HUDEP-2 (cell line): ENCODE data around the gene NOS3.

ENCODE experiments used
- DNase-seq, 76 experiments: peaks; one replicate each; lab custom pipeline; 2025; ENCODE audit not compliant: unreplicated experiment in 76 of 76; lab: John Stamatoyannopoulos, UW

Gene NOS3

DNA sequence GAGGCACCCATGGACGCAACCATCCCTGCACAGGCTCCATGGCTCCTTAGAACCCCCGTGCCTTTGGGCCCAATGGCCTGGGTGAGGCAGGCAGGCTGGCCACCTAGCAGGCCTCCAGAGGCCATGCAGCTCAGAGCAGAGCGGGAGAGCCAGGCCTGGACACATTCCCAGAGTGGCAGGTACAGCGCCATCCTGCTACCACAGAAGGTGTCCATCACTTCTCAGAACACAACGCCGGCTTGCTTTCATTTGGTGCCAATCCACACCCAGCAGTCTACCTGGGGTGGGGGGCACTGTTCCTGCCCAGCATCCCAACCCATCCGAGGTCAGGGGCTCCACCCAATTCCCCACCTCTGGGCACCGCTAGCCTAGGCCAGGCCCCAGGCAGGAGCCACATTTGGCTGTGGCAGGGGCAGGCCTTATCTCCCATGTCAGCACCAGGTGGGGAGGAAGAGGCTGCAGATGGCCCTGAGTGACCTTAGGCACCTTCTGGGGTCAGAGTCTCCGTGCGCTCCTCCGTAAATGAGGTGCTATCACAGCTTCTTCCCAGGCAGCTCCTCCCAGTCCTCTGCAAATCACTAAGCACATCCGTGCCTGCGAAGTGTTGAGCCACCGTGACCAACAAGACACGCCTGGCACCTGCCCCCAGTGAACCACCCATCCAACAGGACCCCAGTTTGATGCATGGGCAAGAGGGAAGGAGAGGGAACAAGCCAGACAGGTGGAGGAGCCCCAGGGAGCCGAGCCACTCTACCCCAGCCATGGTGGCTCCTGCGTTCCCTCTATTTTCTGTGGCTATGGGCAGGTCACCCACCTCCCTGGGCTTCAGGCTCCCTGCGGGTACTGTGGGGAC is 26.9 kb upstream of the NOS3 start:
- no peak for DNase-seq

- peak in 44 of 76 experiments; percentile 9 to 82 (median 48) for DNase-seq
These were observed 26.2 kb upstream of the NOS3 start for GRCh38 chr7:150964593-150965111.

- DNase-seq: peak in 2 of 76 experiments; percentile 51 to 54
These were observed 25.5 kb upstream of the NOS3 start for GRCh38 chr7:150965273-150965830.

DNA sequence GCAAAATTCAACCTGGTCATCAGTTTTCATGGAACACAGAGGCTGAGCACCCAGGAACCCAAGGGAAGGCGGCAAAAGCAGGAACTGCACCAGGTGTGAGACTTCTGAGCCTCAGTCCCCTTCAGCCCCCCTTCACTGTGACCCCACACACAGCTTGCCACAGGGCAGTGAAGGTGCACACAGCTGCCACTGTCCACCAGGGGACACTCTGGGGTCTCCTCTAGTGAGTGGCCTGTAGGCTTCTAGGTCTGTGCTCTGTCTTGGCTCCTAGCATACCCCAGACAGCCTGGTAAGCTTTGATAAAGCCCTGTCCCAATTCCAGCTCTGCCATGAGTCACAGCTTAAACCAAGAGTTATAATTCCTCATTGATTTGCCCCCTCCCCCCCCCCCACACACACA is 24.8 kb upstream of the NOS3 start:
- peak in 43 of 76 experiments; percentile 15 to 69 (median 48) for DNase-seq

- DNase-seq: no peak
These were observed 23.5 kb upstream of the NOS3 start for GRCh38 chr7:150967349-150967748.

DNA sequence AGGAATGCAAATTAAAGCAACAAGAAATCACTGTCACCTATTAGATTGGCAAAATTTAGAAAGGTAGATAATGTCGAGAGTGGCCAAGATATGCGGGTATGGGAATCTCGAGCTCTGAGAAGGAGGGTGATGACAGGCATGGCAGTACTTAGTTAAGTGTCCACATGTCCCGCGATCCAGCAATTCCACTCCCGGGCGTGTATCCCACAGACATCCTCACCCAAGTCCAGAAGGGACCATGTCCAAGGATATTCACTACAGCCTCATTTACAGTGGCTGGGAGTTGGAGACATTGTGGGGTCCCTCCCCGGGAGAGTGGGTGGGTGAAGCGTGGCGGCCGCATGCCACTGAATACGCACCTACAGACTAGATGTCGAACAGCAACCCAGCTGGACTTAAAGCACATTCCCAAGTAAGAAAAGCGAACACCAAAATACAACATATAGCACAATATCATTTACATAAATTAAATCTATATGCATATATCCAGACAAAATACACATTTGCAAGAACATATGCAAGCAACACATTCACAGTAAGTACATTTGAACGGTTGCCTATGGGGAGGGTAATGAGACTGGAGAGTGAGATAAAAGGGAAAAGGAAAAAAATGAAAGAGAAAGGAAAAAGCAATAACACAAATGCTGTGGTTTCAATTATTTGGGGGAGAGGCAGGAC is 22.6 kb upstream of the NOS3 start:
- no peak for DNase-seq

DNA sequence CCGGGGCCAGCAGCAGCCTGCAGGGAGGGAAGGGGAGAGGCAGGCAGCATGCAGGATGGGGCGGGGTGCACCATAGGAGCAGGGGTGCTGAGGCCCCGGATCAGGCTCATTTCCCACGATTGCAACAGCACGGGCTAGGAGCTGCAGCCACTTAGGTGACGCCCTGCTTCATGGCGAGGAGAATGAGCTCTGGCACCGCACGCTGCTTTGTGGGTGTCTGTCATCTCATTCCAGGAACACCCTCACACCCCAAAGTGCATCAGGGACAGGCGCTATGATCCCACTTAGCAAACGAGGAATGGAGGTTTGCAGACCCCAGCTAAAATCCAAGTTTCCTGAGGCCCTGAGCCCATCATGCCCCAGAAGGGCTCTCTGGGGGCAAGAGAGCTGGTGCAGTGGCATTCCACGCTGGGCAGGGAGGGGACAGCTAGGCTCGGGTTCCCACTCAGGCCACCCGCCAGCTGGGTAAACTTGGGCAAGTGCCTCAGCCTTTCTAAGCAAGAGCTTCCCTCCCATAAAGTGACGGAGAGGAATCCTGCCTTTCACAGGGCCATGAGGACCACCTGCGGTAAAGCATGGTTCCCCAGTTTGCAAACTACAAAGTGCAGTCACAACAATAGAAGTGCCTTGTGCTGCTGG is 22.0 kb upstream of the NOS3 start:
- DNase-seq: no peak

DNA sequence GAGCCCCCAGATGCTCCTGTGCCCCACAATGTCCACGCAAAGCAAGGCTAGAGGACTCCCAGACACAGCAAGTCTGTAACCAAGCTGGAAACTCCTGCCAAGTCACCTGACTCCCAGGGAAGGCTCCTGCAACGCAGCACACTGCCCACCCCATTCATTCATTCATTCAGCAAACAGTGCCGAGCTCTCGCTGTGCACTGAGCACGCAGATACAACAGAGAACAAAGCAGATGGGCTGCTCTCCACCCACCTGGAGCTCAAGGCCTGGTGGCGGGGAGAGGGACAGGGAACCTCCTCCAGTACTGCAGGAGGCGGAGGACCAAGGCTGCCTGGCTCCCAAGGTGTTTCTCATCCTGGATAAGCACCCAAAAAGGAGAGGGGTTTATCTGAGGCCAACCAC is 21.3 kb upstream of the NOS3 start:
- no peak for DNase-seq

- DNase-seq: no peak
These were observed 20.4 kb upstream of the NOS3 start for GRCh38 chr7:150970424-150970823.

DNA sequence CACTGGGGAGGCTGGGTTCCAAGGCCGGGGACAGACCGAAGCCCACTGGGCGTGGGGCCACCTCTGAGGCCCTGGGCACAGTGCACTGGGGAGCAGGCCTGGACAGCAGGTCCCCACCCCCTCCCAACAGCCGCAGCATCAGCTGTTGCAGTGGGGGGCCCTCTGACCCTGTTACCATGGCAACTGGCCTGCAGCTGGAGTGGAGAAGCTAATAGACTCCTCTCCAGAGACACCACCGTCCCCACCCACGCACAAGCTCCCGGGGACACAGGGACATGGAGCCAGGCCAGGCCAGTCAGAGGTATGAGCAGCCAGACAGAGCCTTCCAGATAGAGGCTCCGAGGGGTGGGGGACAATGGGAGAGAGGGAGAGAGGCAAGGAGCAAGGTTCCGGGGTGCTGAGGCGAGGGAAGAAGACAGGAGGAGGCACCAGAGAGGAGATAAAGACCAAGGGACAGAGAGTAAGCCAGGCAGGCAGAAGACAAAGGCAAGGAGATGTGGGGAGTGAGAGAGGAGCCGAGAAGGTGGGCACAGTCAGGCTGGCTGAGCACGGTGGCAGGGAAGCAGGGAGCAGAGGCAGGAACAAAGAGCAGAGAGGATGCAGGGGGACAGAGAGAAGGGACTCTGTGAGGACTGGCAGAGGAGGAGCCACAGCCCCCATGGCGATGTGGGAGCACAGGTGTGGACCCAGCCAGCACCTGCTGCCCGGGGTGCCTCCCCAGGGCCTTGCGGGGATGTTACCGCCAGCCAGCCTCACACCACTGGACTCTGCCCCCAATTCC is 19.4 kb upstream of the NOS3 start:
- no peak for DNase-seq

- DNase-seq: no peak
These were observed 18.8 kb upstream of the NOS3 start for GRCh38 chr7:150972023-150972468.

GRCh38 chr7:150972741-150973140 is 18.1 kb upstream of the NOS3 start:
- no peak for DNase-seq

- DNase-seq: no peak
These were observed 17.0 kb upstream of the NOS3 start for GRCh38 chr7:150973571-150974451.

GRCh38 chr7:150974468-150975391 is 16.1 kb upstream of the NOS3 start:
- DNase-seq: peak in 68 of 76 experiments; percentile 12 to 91 (median 76)

DNA sequence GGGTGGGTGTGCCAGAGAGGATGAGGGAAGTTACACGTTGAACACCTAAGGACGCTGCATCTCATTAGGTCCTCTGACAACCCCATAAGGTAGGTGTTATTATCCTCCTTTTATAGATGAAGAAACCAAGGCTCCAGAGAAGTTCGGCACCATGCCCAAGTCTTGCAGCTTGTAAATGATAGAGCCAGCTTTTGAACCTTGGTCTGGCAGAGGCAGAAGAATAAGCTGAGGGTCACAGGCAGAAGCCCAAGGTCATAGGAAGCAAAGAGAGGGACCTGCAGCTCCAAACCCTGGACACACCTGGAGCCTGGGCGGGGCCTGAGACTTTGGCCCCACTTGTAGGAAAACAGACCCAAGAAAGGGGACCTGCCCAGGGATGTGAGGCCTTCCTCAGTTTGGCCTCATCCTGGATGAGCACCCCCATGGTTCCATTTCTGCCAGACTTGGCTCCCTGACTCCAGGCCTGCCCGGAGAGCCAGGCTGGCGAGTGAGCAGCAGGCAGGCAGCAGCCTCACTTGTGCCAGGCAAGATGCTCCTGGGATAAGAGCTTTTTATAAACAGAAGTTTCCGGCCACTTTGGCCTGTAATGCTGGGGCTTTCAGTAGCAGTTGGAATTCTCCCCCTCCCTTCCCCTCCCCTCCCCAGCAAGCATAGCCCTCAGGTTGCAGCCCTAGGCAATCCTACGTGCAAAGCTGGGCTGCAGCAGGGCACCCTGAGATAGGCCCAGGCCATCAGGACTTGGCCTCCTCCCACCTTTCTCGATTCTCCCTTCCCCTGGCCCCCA is 15.1 kb upstream of the NOS3 start:
- DNase-seq: no peak

DNA sequence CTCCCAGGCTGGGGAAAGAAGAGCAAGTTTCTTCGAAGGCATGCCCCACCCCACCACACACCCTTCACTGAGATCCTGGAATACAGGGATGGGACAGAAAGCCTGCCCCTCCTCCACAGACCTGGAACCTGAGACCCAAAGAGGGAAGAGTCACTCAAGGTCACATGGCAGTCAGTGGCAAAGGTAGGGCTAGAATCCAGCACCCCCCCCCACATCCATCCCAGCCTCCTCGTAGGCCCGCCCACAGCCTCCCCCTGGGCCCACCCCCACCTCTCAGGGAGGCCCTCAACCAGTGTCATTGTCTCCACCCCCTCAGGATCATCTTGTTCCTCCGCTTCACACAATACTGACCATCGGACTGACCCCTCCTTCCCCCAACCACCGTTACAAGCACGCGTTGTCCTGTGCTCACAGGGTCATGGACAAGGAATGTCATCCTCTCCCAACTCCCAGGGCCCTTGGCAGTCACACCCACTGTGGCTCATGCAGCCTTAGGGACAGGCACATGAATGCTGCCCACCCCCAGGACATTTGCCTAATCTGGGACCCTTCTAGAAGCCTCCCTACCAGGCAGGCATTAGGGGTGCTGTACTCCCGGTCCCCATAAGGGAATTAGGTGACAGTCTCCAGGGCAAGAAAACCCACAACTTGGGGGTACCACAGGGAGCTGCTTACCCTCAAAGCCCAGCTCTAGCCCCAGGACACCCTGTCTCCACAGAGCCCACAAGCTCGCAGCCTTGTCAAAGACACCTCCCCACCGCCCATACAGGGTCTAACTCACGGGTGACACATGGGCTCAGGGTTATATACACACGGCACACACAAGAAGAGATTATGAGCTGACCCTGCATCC is 14.1 kb upstream of the NOS3 start:
- peak in 1 of 76 experiments; percentile 48 for DNase-seq
